PFSK-1 (cell line): ENCODE results near the gene UXS1.

ENCODE experiments used
- FOXP2 ChIP-seq: optimal IDR thresholded peaks from 2 replicates; pipeline ENCODE3; 2011; ENCODE audit warnings: borderline replicate concordance, control low read depth, inconsistent platforms; ENCODE audit not compliant: insufficient read depth; ENCODE audit errors: extremely low read length, extremely low read depth
- POLR2AphosphoS5 ChIP-seq: IDR thresholded peaks from 2 replicates; pipeline ENCODE4 v1.6.1; 2012; ENCODE audit warnings: low read depth, mild to moderate bottlenecking, control low read depth, low read length, moderate library complexity
- SIN3A ChIP-seq: IDR thresholded peaks from 2 replicates; pipeline ENCODE4 v1.6.1; 2012; ENCODE audit warnings: mild to moderate bottlenecking, low read length, moderate library complexity, borderline replicate concordance; ENCODE audit not compliant: insufficient read depth
- TAF1 ChIP-seq: IDR thresholded peaks from 2 replicates; pipeline ENCODE4 v1.6.1; 2012; ENCODE audit warnings: low read length, control low read depth, borderline replicate concordance; ENCODE audit not compliant: insufficient read depth
- TF ChIP-seq, protein P1 (sequence below), 2 experiments: IDR thresholded peaks; 2 replicates each; pipeline versions ENCODE4 v1.6.1 to v1.8.0; 2011 to 2012; ENCODE audit warnings: low read depth in 2 of 2, low read length in 2 of 2, control low read depth in 1 of 2, inconsistent platforms in 1 of 2, mild to moderate bottlenecking in 1 of 2, moderate library complexity in 1 of 2; ENCODE audit not compliant: insufficient read depth in 1 of 2

DNA sequence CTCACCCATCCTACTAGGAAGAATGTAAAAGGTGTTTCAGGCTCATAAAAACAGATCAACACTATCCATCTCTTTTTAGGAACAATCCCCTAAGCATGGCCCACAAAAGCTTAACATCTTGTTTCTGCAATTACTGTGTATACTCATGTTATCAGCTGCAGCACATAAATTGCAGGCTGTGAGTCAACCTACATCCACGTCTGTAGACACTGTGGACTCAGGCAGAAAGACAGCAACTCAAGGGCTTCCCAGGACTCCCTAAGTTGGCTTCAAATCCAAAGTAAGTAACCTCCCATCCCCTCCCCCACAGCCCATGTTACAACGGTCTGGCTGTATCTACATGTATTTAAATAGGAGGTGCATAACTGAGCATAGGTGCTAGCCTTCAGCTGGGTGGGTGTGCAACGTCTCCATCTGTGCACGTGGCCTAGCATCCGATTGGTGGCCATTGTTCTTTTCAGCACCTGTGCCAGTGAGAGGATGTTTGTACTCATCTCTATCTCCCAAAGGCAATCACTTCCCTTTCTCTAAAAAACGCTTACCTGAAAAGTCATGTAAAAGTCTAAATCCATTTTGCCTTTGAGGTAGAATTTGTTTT lies 30.1 kb downstream of the UXS1 start:
- TF ChIP-seq POLR2AphosphoS5, result no peak
- TF ChIP-seq, protein P1, sequence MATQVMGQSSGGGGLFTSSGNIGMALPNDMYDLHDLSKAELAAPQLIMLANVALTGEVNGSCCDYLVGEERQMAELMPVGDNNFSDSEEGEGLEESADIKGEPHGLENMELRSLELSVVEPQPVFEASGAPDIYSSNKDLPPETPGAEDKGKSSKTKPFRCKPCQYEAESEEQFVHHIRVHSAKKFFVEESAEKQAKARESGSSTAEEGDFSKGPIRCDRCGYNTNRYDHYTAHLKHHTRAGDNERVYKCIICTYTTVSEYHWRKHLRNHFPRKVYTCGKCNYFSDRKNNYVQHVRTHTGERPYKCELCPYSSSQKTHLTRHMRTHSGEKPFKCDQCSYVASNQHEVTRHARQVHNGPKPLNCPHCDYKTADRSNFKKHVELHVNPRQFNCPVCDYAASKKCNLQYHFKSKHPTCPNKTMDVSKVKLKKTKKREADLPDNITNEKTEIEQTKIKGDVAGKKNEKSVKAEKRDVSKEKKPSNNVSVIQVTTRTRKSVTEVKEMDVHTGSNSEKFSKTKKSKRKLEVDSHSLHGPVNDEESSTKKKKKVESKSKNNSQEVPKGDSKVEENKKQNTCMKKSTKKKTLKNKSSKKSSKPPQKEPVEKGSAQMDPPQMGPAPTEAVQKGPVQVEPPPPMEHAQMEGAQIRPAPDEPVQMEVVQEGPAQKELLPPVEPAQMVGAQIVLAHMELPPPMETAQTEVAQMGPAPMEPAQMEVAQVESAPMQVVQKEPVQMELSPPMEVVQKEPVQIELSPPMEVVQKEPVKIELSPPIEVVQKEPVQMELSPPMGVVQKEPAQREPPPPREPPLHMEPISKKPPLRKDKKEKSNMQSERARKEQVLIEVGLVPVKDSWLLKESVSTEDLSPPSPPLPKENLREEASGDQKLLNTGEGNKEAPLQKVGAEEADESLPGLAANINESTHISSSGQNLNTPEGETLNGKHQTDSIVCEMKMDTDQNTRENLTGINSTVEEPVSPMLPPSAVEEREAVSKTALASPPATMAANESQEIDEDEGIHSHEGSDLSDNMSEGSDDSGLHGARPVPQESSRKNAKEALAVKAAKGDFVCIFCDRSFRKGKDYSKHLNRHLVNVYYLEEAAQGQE (IDR thresholded peaks at IDR 0.05; ENCODE audit: insufficient read depth in 1 of 2, low read depth in 2 of 2, low read length in 2 of 2), result no peak
- TF ChIP-seq TAF1, result no peak
- no peak for TF ChIP-seq SIN3A
- TF ChIP-seq FOXP2, result no peak
